Large intestine (tissue), 1 donor: ENCODE results near the gene HOXD12. TPM values are rescaled to one million over a fixed set of nuclear protein-coding genes. Genes with fewer than 3 reads are reported as not detected.

Source experiments
- polyA plus RNA-seq: library from polyadenylated mRNA; unstranded; fragments of 120-200 nt; gene quantifications from one replicate; pipeline ENCODE4 v1.2.1, GENCODE V29; 2013

HOXD12 gene
- polyA plus RNA-seq, 1 donor = not detected

Other genes starting within 250 kb of the HOXD12 start
- 17.9 TPM for gene LNPK, start 97.5 kb upstream of the HOXD12 start, polyA plus RNA-seq
- gene EVX2, start 15.8 kb upstream of the HOXD12 start, polyA plus RNA-seq = not detected
- not detected for gene HOXD13, start 7.1 kb upstream of the HOXD12 start, polyA plus RNA-seq
- gene HOXD11, start 7.5 kb downstream of the HOXD12 start, polyA plus RNA-seq = not detected
- 0.18 TPM for gene HOXD10, start 17.0 kb downstream of the HOXD12 start, polyA plus RNA-seq
- 0.88 TPM for gene HOXD9, start 22.9 kb downstream of the HOXD12 start, polyA plus RNA-seq
- 4.0 TPM for gene HOXD8, start 29.9 kb downstream of the HOXD12 start, polyA plus RNA-seq
- gene HOXD4, start 51.8 kb downstream of the HOXD12 start, polyA plus RNA-seq = 4.9 TPM
- gene HOXD3, start 57.5 kb downstream of the HOXD12 start, polyA plus RNA-seq = 3.9 TPM
- gene HOXD1, start 88.9 kb downstream of the HOXD12 start, polyA plus RNA-seq = 2.6 TPM
- 38.7 TPM for gene MTX2, start 169.6 kb downstream of the HOXD12 start, polyA plus RNA-seq